ENCODE measurements around the gene ATP7A. TPM values are rescaled to one million over a fixed set of nuclear protein-coding genes. Genes with fewer than 3 reads are reported as not detected.

Gene ATP7A
- total RNA-seq, 2 donors from 2014 or later: 6.3 to 7.5 TPM

GRCh38 chrX:77952173-77952572, 41.7 kb downstream of the ATP7A start:
- no peak overlapping the region for H3K27ac ChIP-seq
- H3K4me1 ChIP-seq: peaks cover 0 to 3% of the 10 kb centered on the region in 2 donors
- no peak for TF ChIP-seq CTCF (IDR thresholded peaks at IDR 0.05)
- H3K27me3 ChIP-seq: no peaks in the 10 kb centered on the region
- H3K4me3 ChIP-seq: no peak overlapping the region
- H3K9me3 ChIP-seq: no peaks in the 10 kb centered on the region
- H3K36me3 ChIP-seq: no peaks in the 10 kb centered on the region
- DNase-seq (ENCODE audit: low spot score): no peak

- no peaks in the 10 kb centered on the region for H3K36me3 ChIP-seq
- no peaks in the 10 kb centered on the region for H3K27me3 ChIP-seq
- H3K27ac ChIP-seq: no peak overlapping the region
- no peak for TF ChIP-seq CTCF (IDR thresholded peaks at IDR 0.05)
- H3K4me3 ChIP-seq: no peak overlapping the region
- H3K9me3 ChIP-seq: peaks cover 0 to 7% of the 10 kb centered on the region in 2 donors
- H3K4me1 ChIP-seq: peaks cover 0 to 3% of the 10 kb centered on the region in 2 donors
- no peak for DNase-seq (ENCODE audit: low spot score)
Observed at GRCh38 chrX:77953302-77953701, 42.8 kb downstream of the ATP7A start.

GRCh38 chrX:77953708-77954107, 43.2 kb downstream of the ATP7A start:
- Histone ChIP-seq H3K27ac (no peak overlapping the region), H3K36me3 (no peaks in the 10 kb centered on the region), H3K4me3 (no peak overlapping the region), H3K9me3 (peaks cover 0 to 11% of the 10 kb centered on the region in 2 donors), H3K27me3 (no peaks in the 10 kb centered on the region), H3K4me1 (peaks cover 0 to 3% of the 10 kb centered on the region in 2 donors)
- TF ChIP-seq CTCF (IDR thresholded peaks at IDR 0.05): no peak
- no peak for DNase-seq (ENCODE audit: low spot score)

- no peak for TF ChIP-seq CTCF (IDR thresholded peaks at IDR 0.05)
- H3K9me3 ChIP-seq: peaks cover 0 to 18% of the 10 kb centered on the region in 2 donors
- DNase-seq (ENCODE audit: low spot score): no peak
- no peak overlapping the region for H3K4me3 ChIP-seq
- H3K27ac ChIP-seq: no peak overlapping the region
- H3K36me3 ChIP-seq: no peaks in the 10 kb centered on the region
- no peaks in the 10 kb centered on the region for H3K4me1 ChIP-seq
- no peaks in the 10 kb centered on the region for H3K27me3 ChIP-seq
Observed at GRCh38 chrX:77960567-77960966, 50.1 kb downstream of the ATP7A start.

GRCh38 chrX:77961063-77961462, 50.6 kb downstream of the ATP7A start:
- H3K27me3 ChIP-seq: no peaks in the 10 kb centered on the region

More at GRCh38 chrX:77961063-77961462, 50.6 kb downstream of the ATP7A start:
- Histone ChIP-seq H3K27ac (no peak overlapping the region), H3K4me3 (no peak overlapping the region), H3K4me1 (no peaks in the 10 kb centered on the region), H3K9me3 (peaks cover 0 to 18% of the 10 kb centered on the region in 2 donors), H3K36me3 (no peaks in the 10 kb centered on the region)
- DNase-seq (ENCODE audit: low spot score): no peak
- no peak for TF ChIP-seq CTCF (IDR thresholded peaks at IDR 0.05)
